Measurements from ENCODE around the gene ZNF862.

Gene ZNF862

GRCh38 chr7:149831741-149832219 is 6.4 kb upstream of the ZNF862 start:
- no peaks in the 10 kb centered on the region for H3K36me3 ChIP-seq
- no peak for TF ChIP-seq CTCF (IDR thresholded peaks at IDR 0.05)
- no peaks in the 10 kb centered on the region for H3K9me3 ChIP-seq
- H3K27me3 ChIP-seq, result peaks cover 0 to 19% of the 10 kb centered on the region in 2 donors
- DNase-seq, result no peak
- intact Hi-C loops (cut with DNase I; ENCODE audit: low total_unique reads), result loop anchor here (5.0 kb wide), 1 partner anchor 1936 kb away; no protein-coding TSS in a partner anchor
- H3K4me1 ChIP-seq, result no peaks in the 10 kb centered on the region
- no peak overlapping the region for H3K27ac ChIP-seq
- no peak overlapping the region for H3K4me3 ChIP-seq

DNA sequence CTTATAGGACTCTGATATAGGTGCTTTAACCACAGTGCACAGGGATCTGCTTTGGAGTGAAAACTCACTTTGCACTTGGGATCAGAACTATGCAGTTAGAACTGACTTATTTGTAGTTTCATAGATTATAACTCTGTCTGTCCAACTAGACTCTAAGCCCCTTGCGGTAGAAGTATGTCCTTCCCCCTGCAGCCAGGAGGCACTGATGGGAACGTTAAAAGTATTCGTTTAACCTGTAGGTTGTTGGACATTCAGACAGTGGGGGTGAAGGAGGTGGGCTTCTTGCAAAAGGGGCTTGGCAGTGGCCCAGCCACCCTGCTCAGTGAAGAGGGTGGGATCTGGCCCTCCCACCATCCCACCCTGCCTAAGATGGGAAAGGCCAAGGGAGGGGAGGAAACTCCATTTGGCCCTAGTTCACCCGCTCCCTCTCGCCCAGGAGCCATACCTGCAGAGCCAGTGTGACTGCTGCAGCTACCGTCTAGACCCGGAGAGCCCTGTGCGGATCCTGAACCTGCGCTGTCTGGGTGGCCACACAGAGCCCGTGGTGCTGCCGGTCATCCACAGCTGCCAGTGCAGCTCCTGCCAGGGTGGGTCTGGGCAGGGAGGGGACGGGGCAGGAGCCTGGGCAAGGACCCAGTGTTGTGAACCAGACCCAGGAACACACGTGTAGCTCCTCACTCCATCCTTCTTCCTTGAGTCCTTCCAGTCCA is 5.7 kb upstream of the ZNF862 start:
- intact Hi-C loops (cut with DNase I; ENCODE audit: low total_unique reads), result loop anchor here (5.0 kb wide), 1 partner anchor 1935 kb away; no protein-coding TSS in a partner anchor
- no peak for TF ChIP-seq CTCF (IDR thresholded peaks at IDR 0.05)
- Histone ChIP-seq H3K27ac (no peak overlapping the region), H3K36me3 (no peaks in the 10 kb centered on the region), H3K4me3 (no peak overlapping the region), H3K4me1 (no peaks in the 10 kb centered on the region), H3K9me3 (no peaks in the 10 kb centered on the region), H3K27me3 (peaks cover 0 to 19% of the 10 kb centered on the region in 2 donors)
- DNase-seq, result no peak

- intact Hi-C loops (cut with DNase I; ENCODE audit: low total_unique reads), result loop anchor here (5.0 kb wide), 1 partner anchor 1934 kb away; no protein-coding TSS in a partner anchor
- no peaks in the 10 kb centered on the region for H3K36me3 ChIP-seq
- H3K27ac ChIP-seq, result no peak overlapping the region
- no peak for DNase-seq
- peaks cover 0 to 19% of the 10 kb centered on the region in 2 donors for H3K27me3 ChIP-seq
- no peak overlapping the region for H3K4me3 ChIP-seq
- H3K4me1 ChIP-seq, result peaks cover 0 to 4% (median 0%) of the 10 kb centered on the region in 4 donors
- no peaks in the 10 kb centered on the region for H3K9me3 ChIP-seq
- TF ChIP-seq CTCF (IDR thresholded peaks at IDR 0.05), result no peak
These were observed 4.6 kb upstream of the ZNF862 start for GRCh38 chr7:149833495-149834130.

- intact Hi-C loops (cut with DNase I; ENCODE audit: low total_unique reads), result loop anchor here (5.0 kb wide), 1 partner anchor 1933 kb away; no protein-coding TSS in a partner anchor
- DNase-seq, result no peak
- Histone ChIP-seq H3K9me3 (no peaks in the 10 kb centered on the region), H3K4me1 (peaks cover 0 to 12% (median 9%) of the 10 kb centered on the region in 4 donors), H3K27me3 (peaks cover 0 to 19% of the 10 kb centered on the region in 2 donors), H3K4me3 (no peak overlapping the region), H3K36me3 (no peaks in the 10 kb centered on the region), H3K27ac (no peak overlapping the region)
- TF ChIP-seq CTCF (IDR thresholded peaks at IDR 0.05), result no peak
These were observed 3.6 kb upstream of the ZNF862 start for GRCh38 chr7:149834601-149835000.

DNA sequence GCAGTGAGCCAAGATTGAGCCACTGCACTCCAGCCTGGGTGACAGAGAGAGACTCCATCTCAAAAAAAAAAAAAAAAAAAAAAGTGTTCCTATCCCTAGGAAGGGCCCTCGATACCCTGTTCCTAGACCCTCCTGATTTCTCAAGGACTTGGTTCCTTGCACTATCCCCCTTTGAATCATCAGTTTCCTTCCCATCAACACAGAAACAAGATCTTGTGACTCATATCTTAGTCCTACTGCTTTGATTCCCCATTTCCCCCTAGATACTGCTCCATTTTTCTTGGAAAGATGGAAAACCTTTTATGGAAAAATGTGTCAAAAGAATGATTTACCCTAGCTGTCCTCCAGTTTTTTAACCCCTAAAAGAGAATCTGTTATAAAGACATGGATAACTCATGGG is 1.7 kb upstream of the ZNF862 start:
- Histone ChIP-seq H3K4me3 (no peak overlapping the region), H3K27me3 (peaks cover 0 to 5% of the 10 kb centered on the region in 2 donors), H3K9me3 (no peaks in the 10 kb centered on the region), H3K4me1 (peaks cover 0 to 14% (median 11%) of the 10 kb centered on the region in 4 donors), H3K27ac (no peak overlapping the region), H3K36me3 (no peaks in the 10 kb centered on the region)
- TF ChIP-seq CTCF (IDR thresholded peaks at IDR 0.05), result no peak
- intact Hi-C loops (cut with DNase I; ENCODE audit: low total_unique reads), result loop anchor here (5.0 kb wide), 1 partner anchor 36 kb away; the partner anchor contains the start of gene ATP6V0E2
- DNase-seq, result no peak

Data from tibial artery (tissue), 4 donors.